GM12878 (cell line): ENCODE measurements around the gene FBN3. TPM values are rescaled to one million over a fixed set of nuclear protein-coding genes. Genes with fewer than 3 reads are reported as not detected.

Source experiments
- ATAC-seq: fragments of 200-7000 bp; cut with Tn5 transposase; 3 replicates; pipeline ENCODE4 v1.9.1; 2020; ENCODE audit warnings: mild to moderate bottlenecking, moderate library complexity
- BruUV-seq: library from RNA; stranded (reverse); fragments of 400-500 nt; replicated peaks from 2 replicates; lab custom pipeline; 2021; lab: Mats Ljungman, UMichigan
- CTCF ChIA-PET: fragments of 300-600 bp; sonication (Branson Sonifier 250); formaldehyde crosslinking; extraction: SDS; loops from one replicate; lab custom pipeline; 2021; ENCODE audit warnings: inconsistent platforms; lab: Yijun Ruan, JAX
- POLR2A ChIA-PET: fragments of 350-600 bp; formaldehyde crosslinking; extraction: SDS; loops from one replicate; lab custom pipeline; 2021; ENCODE audit warnings: inconsistent platforms; lab: Charles Lee
- RAD21 ChIA-PET: fragments of 300-600 bp; sonication (Branson Sonifier 250); formaldehyde crosslinking; loops from one replicate; lab custom pipeline; 2023; ENCODE audit warnings: antibody characterized with exemption; ENCODE audit not compliant: unreplicated experiment; lab: Charles Lee
- SMC1A ChIA-PET: fragments of 300-600 bp; sonication (Branson Sonifier 250); formaldehyde crosslinking; loops from one replicate; lab custom pipeline; 2023; ENCODE audit not compliant: unreplicated experiment, uncharacterized antibody; lab: Charles Lee
- DNase-seq: peaks from one replicate; pipeline ENCODE4 v3.0.0-alpha.2; 2011; ENCODE audit warnings: low read depth, low spot score
- FAIRE-seq: peaks from 3 replicates; lab custom pipeline; 2011; peaks lifted over from hg19 to GRCh38; lab: Jason Lieb, UNC
- H2AFZ ChIP-seq: 2 replicates; pipeline ENCODE4 v1.6.0; 2011; ENCODE audit warnings: low read depth, low read length, control low read depth; ENCODE audit not compliant: control insufficient read depth
- H3K27ac ChIP-seq: 2 replicates; pipeline ENCODE4 v1.5.1; 2011; ENCODE audit warnings: control low read depth; ENCODE audit not compliant: control insufficient read depth, insufficient read depth
- H3K27me3 ChIP-seq, 2 experiments: replicated peaks in 1 of 2; 2 replicates each; pipeline versions ENCODE4 v1.6.0 to v1.6.1; 2011; ENCODE audit warnings: low read length in 1 of 2; ENCODE audit not compliant: control insufficient read depth in 2 of 2, insufficient read depth in 2 of 2
- H3K36me3 ChIP-seq, 2 experiments: 2 replicates each; pipeline ENCODE4 v1.5.1; 2011; ENCODE audit warnings: low read length in 1 of 2; ENCODE audit not compliant: control insufficient read depth in 2 of 2, insufficient read depth in 2 of 2
- H3K4me1 ChIP-seq: 2 replicates; pipeline ENCODE4 v1.6.1; 2011; ENCODE audit warnings: mild to moderate bottlenecking, low read length, moderate library complexity, mixed read lengths; ENCODE audit not compliant: control insufficient read depth, insufficient read depth
- H3K4me2 ChIP-seq: 2 replicates; pipeline ENCODE4 v1.6.0; 2011; ENCODE audit warnings: control low read depth; ENCODE audit not compliant: control insufficient read depth, insufficient read depth
- H3K4me3 ChIP-seq: fragments of 200-600 bp; sonication (generic); 2 replicates; pipeline ENCODE4 v1.5.1; 2016
- H3K79me2 ChIP-seq: 2 replicates; pipeline ENCODE4 v1.6.0; 2011; ENCODE audit warnings: low read length; ENCODE audit not compliant: control insufficient read depth, insufficient read depth
- H3K9ac ChIP-seq: 2 replicates; pipeline ENCODE4 v1.8.0; 2011; ENCODE audit warnings: low read length, control low read depth, mixed read lengths; ENCODE audit not compliant: control insufficient read depth, insufficient read depth
- H3K9me3 ChIP-seq: replicated peaks from 3 replicates; pipeline ENCODE4 v1.5.1; 2011; ENCODE audit warnings: mild to moderate bottlenecking, low read length; ENCODE audit not compliant: control insufficient read depth, insufficient read depth
- H4K20me1 ChIP-seq: 2 replicates; pipeline ENCODE4 v1.6.0; 2011; ENCODE audit not compliant: control insufficient read depth, insufficient read depth
- CREM ChIP-seq: IDR thresholded peaks from 2 replicates; pipeline ENCODE4 v1.6.1; 2014; ENCODE audit warnings: antibody characterized with exemption, low read depth
- E2F4 ChIP-seq: IDR thresholded peaks from 2 replicates; pipeline ENCODE4 v1.6.1; 2012; ENCODE audit warnings: low read depth, low read length, improper control_type of control experiment
- ETV6 ChIP-seq, 2 experiments: fragments of 450-650 bp in 1 of 2; IDR thresholded peaks in 1 of 2; conservative IDR thresholded peaks in 1 of 2; 2 replicates each; pipeline ENCODE4 v1.6.1; 2014; ENCODE audit warnings: antibody characterized with exemption in 1 of 2, borderline replicate concordance in 1 of 2, low read depth in 1 of 2, mild to moderate bottlenecking in 1 of 2, moderate library complexity in 1 of 2
- GABPA ChIP-seq: IDR thresholded peaks from 2 replicates; pipeline ENCODE4 v1.6.1; 2014; ENCODE audit warnings: antibody characterized with exemption, low read depth, mild to moderate bottlenecking, inconsistent platforms
- HCFC1 ChIP-seq: fragments of 150-350 bp; IDR thresholded peaks from 2 replicates; pipeline ENCODE4 v1.6.1; 2014; ENCODE audit warnings: low read length
- HDAC2 ChIP-seq: fragments of 200-600 bp; sonication (generic); IDR thresholded peaks from 2 replicates; pipeline ENCODE4 v1.6.1; 2017
- HDAC6 ChIP-seq: fragments of 200-600 bp; sonication (generic); IDR thresholded peaks from one replicate; pipeline ENCODE4 v1.8.0; 2017; ENCODE audit warnings: antibody characterized with exemption; ENCODE audit not compliant: unreplicated experiment
- IKZF2 ChIP-seq, 2 experiments: fragments of 450-650 bp; IDR thresholded peaks; 2 replicates each; pipeline ENCODE4 v1.6.1; 2017; ENCODE audit warnings: mild to moderate bottlenecking in 2 of 2, moderate library complexity in 2 of 2
- JUNB ChIP-seq: IDR thresholded peaks from 2 replicates; pipeline ENCODE4 v1.6.1; 2016; ENCODE audit warnings: antibody characterized with exemption, mild to moderate bottlenecking
- MYC ChIP-seq: IDR thresholded peaks from 2 replicates; pipeline ENCODE4 v1.6.1; 2011; ENCODE audit warnings: mild to moderate bottlenecking, low read length, moderate library complexity, inconsistent platforms; ENCODE audit not compliant: insufficient read depth, insufficient replicate concordance, insufficient read length, severe bottlenecking
- NR2C2 ChIP-seq: IDR thresholded peaks from 2 replicates; pipeline ENCODE4 v1.6.1; 2011; ENCODE audit warnings: borderline replicate concordance, low read depth; ENCODE audit not compliant: control insufficient read depth, insufficient read length
- RAD21 ChIP-seq: IDR thresholded peaks from 2 replicates; pipeline ENCODE4 v1.6.1; 2011; ENCODE audit warnings: mild to moderate bottlenecking, low read depth, low read length, moderate library complexity; ENCODE audit not compliant: insufficient read depth
- RFX5 ChIP-seq: IDR thresholded peaks from 2 replicates; pipeline ENCODE4 v1.6.1; 2011; ENCODE audit warnings: low read depth, low read length, improper control_type of control experiment
- SRF ChIP-seq, 2 experiments: IDR thresholded peaks; 2 replicates each; pipeline ENCODE4 v1.6.1; 2011; ENCODE audit warnings: low read depth in 2 of 2, low read length in 2 of 2, mild to moderate bottlenecking in 1 of 2, moderate library complexity in 1 of 2
- TBL1XR1 ChIP-seq: IDR thresholded peaks from 2 replicates; pipeline ENCODE4 v1.6.1; 2012; ENCODE audit warnings: low read depth, low read length, improper control_type of control experiment
- ZNF217 ChIP-seq: fragments of 450-650 bp; IDR thresholded peaks from 2 replicates; pipeline ENCODE4 v1.6.1; 2017; ENCODE audit warnings: antibody characterized with exemption, mild to moderate bottlenecking
- WGBS: methylation state at CpG from one replicate; pipeline ENCODE4 v1.1.6; 2016; ENCODE audit warnings: low lambda C conversion rate; ENCODE audit not compliant: insufficient replicate concordance, insufficient coverage; ENCODE audit errors: missing lambda C conversion rate; 5-methylcytosine and 5-hydroxymethylcytosine counted together
- in situ Hi-C: fragments of 300-500 bp; cut with MboI; formaldehyde crosslinking; loops from 9 replicates; pipeline ENCODE4 v1.14.3; 2018; ENCODE audit warnings: mixed read lengths
- intact Hi-C: fragments of 100-400 bp; cut with micrococcal nuclease; formaldehyde crosslinking; loops from one replicate; pipeline ENCODE4 v1.14.2; 2022; ENCODE audit not compliant: unreplicated experiment
- polyA plus RNA-seq, 11 experiments: library from polyadenylated mRNA; depleted of rRNA in 4 of 11; unstranded in 6 of 11; stranded (reverse) in 5 of 11; fragments of >200 nt; fragmentation: Nextera tagmentation in 4 of 11; fragmentation: Illumina TruSeq in 1 of 11; extraction: Ambion mirVana in 4 of 11; extraction: Trizol in 1 of 11; gene quantifications; 1 replicate in 1 of 11; 2 replicates in 10 of 11; pipeline versions ENCODE4 v1.2.1 to v1.2.3, GENCODE V29; 2011 to 2016; ENCODE audit warnings: inconsistent platforms in 2 of 11, missing spikeins in 2 of 11, low read depth in 1 of 11
- total RNA-seq, 4 experiments: library from RNA; depleted of rRNA in 3 of 4; stranded (reverse); fragments of >200 nt in 3 of 4; fragmentation: Illumina TruSeq in 1 of 4; extraction: Trizol in 1 of 4; gene quantifications; 2 replicates each; pipeline versions ENCODE4 v1.2.1 to v1.2.3, GENCODE V29; 2013 to 2021
- TF ChIP-seq, protein P1 (sequence below): fragments of 450-650 bp; conservative IDR thresholded peaks from 2 replicates; pipeline ENCODE4 v1.6.1; 2017; ENCODE audit warnings: mild to moderate bottlenecking, moderate library complexity

FBN3 gene
- total and polyA plus RNA-seq, 10 of the 15 experiments (the other 5 are each of a cell fraction or from before 2014, with no cell fraction given): 0.05 TPM; not detected in 9

DNA sequence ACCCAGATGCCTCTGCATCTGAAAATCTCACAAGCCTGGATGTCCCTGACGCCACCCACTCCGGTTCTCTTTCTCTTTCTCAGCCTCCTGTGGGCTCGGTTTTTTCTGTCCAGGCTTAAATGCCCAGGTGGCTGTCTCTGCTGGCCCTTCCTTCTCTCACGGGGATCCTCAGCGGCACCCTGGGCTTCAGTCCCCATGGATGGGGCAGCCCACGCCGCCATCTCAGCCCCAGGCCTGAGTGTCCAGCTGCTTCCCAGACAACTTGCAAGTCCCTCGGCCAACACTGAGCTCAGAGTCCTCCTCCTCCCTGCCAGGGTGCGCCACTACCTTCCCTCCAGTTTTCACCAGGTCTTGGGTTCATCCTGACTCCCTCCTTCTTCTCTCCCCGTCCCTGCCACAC is 6.4 kb downstream of the FBN3 start:
- BruUV-seq: no TSS peak
- RAD21 ChIA-PET: no interaction called here

GRCh38 chr19:8142513-8142900 is 6.9 kb downstream of the FBN3 start:
- H3K36me3 ChIP-seq: no peaks in the 10 kb centered on the region
- in situ Hi-C loops (no loop called here), intact Hi-C loops (no loop called here)
- H3K9me3 ChIP-seq: no peaks in the 10 kb centered on the region
- BruUV-seq: no TSS peak
- H2AFZ ChIP-seq: no peak overlapping the region
- H3K4me1 ChIP-seq: no peaks in the 10 kb centered on the region
- ChIA-PET CTCF (no interaction called here), SMC1A (no interaction called here), RAD21 (no interaction called here), POLR2A (interaction anchor here (0.5 kb wide), 1 partner anchor 65 kb away, joined by 4 read pairs; no protein-coding TSS in a partner anchor)
- H3K4me2 ChIP-seq: no peak overlapping the region
- no peaks in the 10 kb centered on the region for H4K20me1 ChIP-seq
- ATAC-seq (no peak), FAIRE-seq (no peak), DNase-seq (no peak)
- H3K4me3 ChIP-seq: no peak overlapping the region
- H3K79me2 ChIP-seq: no peaks in the 10 kb centered on the region
- no peak overlapping the region for H3K27ac ChIP-seq
- H3K27me3 ChIP-seq: peaks cover under 1 to 1% of the 10 kb centered on the region in 2 experiments; a peak in 2 of 4 replicates
- 23% methylated on average over 6 of the region's 6 CpGs for WGBS
- no peak overlapping the region for H3K9ac ChIP-seq
- no peak for TF ChIP-seq ETV6 (conservative IDR thresholded peaks at IDR 0.05 in 1 of 2, IDR thresholded peaks at IDR 0.05 in 1 of 2; ENCODE audit: borderline replicate concordance in 1 of 2, low read depth in 1 of 2)
- no peak for TF ChIP-seq GABPA
- TF ChIP-seq RFX5: no peak
- no peak for TF ChIP-seq CREM
- TF ChIP-seq, protein P1, sequence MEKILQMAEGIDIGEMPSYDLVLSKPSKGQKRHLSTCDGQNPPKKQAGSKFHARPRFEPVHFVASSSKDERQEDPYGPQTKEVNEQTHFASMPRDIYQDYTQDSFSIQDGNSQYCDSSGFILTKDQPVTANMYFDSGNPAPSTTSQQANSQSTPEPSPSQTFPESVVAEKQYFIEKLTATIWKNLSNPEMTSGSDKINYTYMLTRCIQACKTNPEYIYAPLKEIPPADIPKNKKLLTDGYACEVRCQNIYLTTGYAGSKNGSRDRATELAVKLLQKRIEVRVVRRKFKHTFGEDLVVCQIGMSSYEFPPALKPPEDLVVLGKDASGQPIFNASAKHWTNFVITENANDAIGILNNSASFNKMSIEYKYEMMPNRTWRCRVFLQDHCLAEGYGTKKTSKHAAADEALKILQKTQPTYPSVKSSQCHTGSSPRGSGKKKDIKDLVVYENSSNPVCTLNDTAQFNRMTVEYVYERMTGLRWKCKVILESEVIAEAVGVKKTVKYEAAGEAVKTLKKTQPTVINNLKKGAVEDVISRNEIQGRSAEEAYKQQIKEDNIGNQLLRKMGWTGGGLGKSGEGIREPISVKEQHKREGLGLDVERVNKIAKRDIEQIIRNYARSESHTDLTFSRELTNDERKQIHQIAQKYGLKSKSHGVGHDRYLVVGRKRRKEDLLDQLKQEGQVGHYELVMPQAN: no peak
- no peak for TF ChIP-seq JUNB
- no peak for TF ChIP-seq E2F4
- TF ChIP-seq TBL1XR1: no peak
- no peak for TF ChIP-seq HDAC2
- no peak for TF ChIP-seq NR2C2
- TF ChIP-seq IKZF2 (IDR thresholded peaks at IDR 0.05): no peak
- no peak for TF ChIP-seq RAD21
- TF ChIP-seq MYC: no peak

More for the DNA sequence above, 6.4 kb downstream of the FBN3 start:
- SMC1A ChIA-PET: interaction anchor here (0.6 kb wide), 1 partner anchor 1695 kb away, joined by 3 read pairs; no protein-coding TSS in a partner anchor
- no peaks in the 10 kb centered on the region for H3K9me3 ChIP-seq
- 62% methylated on average over 9 of the region's 10 CpGs for WGBS
- intact Hi-C loops: no loop called here
- ATAC-seq (no peak), DNase-seq (no peak), FAIRE-seq (no peak)
- H3K27me3 ChIP-seq: peaks cover 4% of the 10 kb centered on the region in 2 experiments; a peak in 3 of 4 replicates
- CTCF ChIA-PET: no interaction called here
- no peaks in the 10 kb centered on the region for H3K79me2 ChIP-seq
- H3K36me3 ChIP-seq: no peaks in the 10 kb centered on the region
- no peak overlapping the region for H3K4me3 ChIP-seq
- POLR2A ChIA-PET: interaction anchor here (0.5 kb wide), 1 partner anchor 65 kb away, joined by 4 read pairs; no protein-coding TSS in a partner anchor
- TF ChIP-seq ZNF217 (no peak), SRF (IDR thresholded peaks at IDR 0.05; ENCODE audit: low read depth in 2 of 2, low read length in 2 of 2) (no peak), HDAC6 (no peak), HCFC1 (no peak)
- H3K27ac ChIP-seq: no peak overlapping the region
- H3K4me1 ChIP-seq: no peaks in the 10 kb centered on the region
- no peak overlapping the region for H3K9ac ChIP-seq
- in situ Hi-C loops: no loop called here
- H4K20me1 ChIP-seq: no peaks in the 10 kb centered on the region
- no peak overlapping the region for H3K4me2 ChIP-seq
- H2AFZ ChIP-seq: no peak overlapping the region
